ENCODE measurements around the gene RXFP3.

RXFP3 gene

GRCh38 chr5:33981408-33982162 lies 45.4 kb downstream of the RXFP3 start:
- Histone ChIP-seq H3K9me3 (ENCODE audit: control insufficient read depth, insufficient read depth, low read length) (no peaks in the 10 kb centered on the region), H3K9ac (ENCODE audit: low read depth, low read length) (no peak overlapping the region), H3K4me1 (ENCODE audit: insufficient read depth, low read length) (peaks cover 19% of the 10 kb centered on the region), H3K36me3 (ENCODE audit: insufficient read depth, low read length) (no peaks in the 10 kb centered on the region)

DNA sequence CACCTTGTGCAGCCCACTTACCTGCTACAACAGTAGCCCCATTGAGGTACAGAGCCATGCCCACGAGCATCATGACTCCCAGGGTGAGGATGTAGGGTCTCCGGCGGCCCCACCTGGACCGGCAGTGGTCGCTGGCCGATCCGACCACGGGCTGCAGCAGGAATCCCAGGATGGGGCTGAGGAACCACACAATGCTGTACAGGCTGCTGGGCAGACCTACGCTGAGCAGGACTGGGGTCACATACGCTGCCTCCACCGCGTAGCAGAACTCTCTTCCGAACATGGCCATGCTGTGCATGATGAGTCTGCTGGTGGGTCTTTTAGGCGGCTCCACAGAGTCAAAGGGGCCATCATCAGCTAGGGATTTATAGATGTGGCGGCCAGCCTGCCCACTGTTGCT lies 48.0 kb downstream of the RXFP3 start:
- Histone ChIP-seq H3K9ac (ENCODE audit: low read depth, low read length) (no peak overlapping the region), H3K4me1 (ENCODE audit: insufficient read depth, low read length) (no peaks in the 10 kb centered on the region; the same call in none of the 2 replicates)

DNA sequence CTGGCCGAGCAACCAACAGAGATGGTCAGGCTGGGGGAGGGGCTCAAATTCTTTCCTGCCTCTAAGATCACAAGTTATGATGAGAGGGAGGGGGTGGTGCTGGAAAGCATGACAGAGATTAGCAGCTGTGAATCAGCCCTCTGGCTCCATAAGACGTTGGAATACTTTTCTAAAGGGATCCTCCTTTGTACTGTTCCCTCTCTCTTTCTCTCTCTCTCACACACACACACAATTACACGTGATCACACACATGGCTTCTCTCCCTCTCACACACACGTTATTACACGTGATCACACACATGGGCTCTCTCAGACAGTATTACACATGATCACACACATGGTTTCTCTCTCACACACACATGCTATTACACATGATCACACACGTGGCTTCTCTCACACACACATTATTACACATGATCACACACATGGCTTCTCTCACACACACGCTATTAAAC lies 48.5 kb downstream of the RXFP3 start, which contains the start of gene SLC45A2:
SLC45A2 (minus strand) TSS at position 23 of the 454 bp plus-strand sequence. CDS start 110 bp downstream, outside the sequence.
- no peaks in the 10 kb centered on the region for H3K9me3 ChIP-seq (ENCODE audit: control insufficient read depth, insufficient read depth, low read length)
- H3K36me3 ChIP-seq (ENCODE audit: insufficient read depth, low read length): peaks cover 3% of the 10 kb centered on the region
- H3K9ac ChIP-seq (ENCODE audit: low read depth, low read length): no peak within 1 kb of the TSS
- no peaks in the 10 kb centered on the region; the same call in none of the 2 replicates for H3K4me1 ChIP-seq (ENCODE audit: insufficient read depth, low read length)

More for the DNA sequence above, 48.0 kb downstream of the RXFP3 start:
- H3K9me3 ChIP-seq (ENCODE audit: control insufficient read depth, insufficient read depth, low read length): no peaks in the 10 kb centered on the region
- peaks cover 3% of the 10 kb centered on the region for H3K36me3 ChIP-seq (ENCODE audit: insufficient read depth, low read length)

- Histone ChIP-seq H3K36me3 (ENCODE audit: insufficient read depth, low read length) (peaks cover 3% of the 10 kb centered on the region), H3K9me3 (ENCODE audit: control insufficient read depth, insufficient read depth, low read length) (no peaks in the 10 kb centered on the region)
Observed at GRCh38 chr5:33985447-33985846, 49.3 kb downstream of the RXFP3 start.

More at GRCh38 chr5:33985447-33985846, 49.3 kb downstream of the RXFP3 start:
- Histone ChIP-seq H3K4me1 (ENCODE audit: insufficient read depth, low read length) (no peaks in the 10 kb centered on the region; the same call in none of the 2 replicates), H3K9ac (ENCODE audit: low read depth, low read length) (no peak overlapping the region)

Data from ES-I3 (cell line).